SK-N-SH (cell line): ENCODE results near the gene HSF4. TPM values are rescaled to one million over a fixed set of nuclear protein-coding genes. Genes with fewer than 3 reads are reported as not detected.
A peak's percentile ranks its signal among the peaks of the same experiment; 100 is the strongest.

Experiments used
- CTCF ChIA-PET: fragments of 300-600, 350-600 bp; formaldehyde crosslinking; extraction: SDS; loops from one replicate; lab custom pipeline; 2021; lab: Yijun Ruan, JAX
- POLR2A ChIA-PET: fragments of 350-600 bp; sonication (Branson Sonifier 250); formaldehyde crosslinking; extraction: SDS; loops from one replicate; lab custom pipeline; 2020; ENCODE audit warnings: antibody characterized with exemption, inconsistent platforms; lab: Yijun Ruan, JAX
- DNase-seq: peaks from one replicate; pipeline ENCODE4 v3.0.0; 2012
- H2AFZ ChIP-seq: fragments of 200-600 bp; sonication (generic); 2 replicates; pipeline ENCODE4 v1.8.1; 2016; ENCODE audit warnings: antibody characterized with exemption, mild to moderate bottlenecking, low read depth
- H3F3A ChIP-seq: fragments of 200-600 bp; sonication (generic); replicated peaks from 2 replicates; pipeline ENCODE3; 2016; ENCODE audit warnings: antibody characterized with exemption, mild to moderate bottlenecking; ENCODE audit not compliant: insufficient read depth
- H3K27ac ChIP-seq, 2 experiments: fragments of 200-500 bp in 1 of 2; fragments of 200-600 bp in 1 of 2; sonication (Bioruptor generic) in 1 of 2; sonication (generic), shearing (Covaris generic) in 1 of 2; 2 replicates each; pipeline versions ENCODE4 v1.5.1 to v1.6.1; 2014 to 2016; ENCODE audit warnings: low read depth in 2 of 2, inconsistent platforms in 1 of 2, low read length in 1 of 2, mild to moderate bottlenecking in 1 of 2, mixed read lengths in 1 of 2
- H3K27me3 ChIP-seq: fragments of 200-600 bp; sonication (generic), shearing (Covaris generic); 2 replicates; pipeline ENCODE4 v1.6.1; 2016; ENCODE audit warnings: mixed run types; ENCODE audit not compliant: insufficient read depth
- H3K36me3 ChIP-seq, 2 experiments: fragments of 200-500 bp in 1 of 2; fragments of 200-600 bp in 1 of 2; sonication (Bioruptor generic) in 1 of 2; sonication (generic) in 1 of 2; replicated peaks in 1 of 2; 2 replicates each; pipeline versions ENCODE3 to v1.5.1; 2014 to 2016; ENCODE audit warnings: low read length in 1 of 2, mild to moderate bottlenecking in 1 of 2; ENCODE audit not compliant: insufficient read depth in 2 of 2, control insufficient read depth in 1 of 2
- H3K4me1 ChIP-seq, 2 experiments: fragments of 200-500 bp in 1 of 2; fragments of 200-600 bp in 1 of 2; sonication (Bioruptor generic) in 1 of 2; sonication (generic), shearing (Covaris generic) in 1 of 2; 2 replicates each; pipeline versions ENCODE4 v1.5.1 to v1.6.1; 2014 to 2016; ENCODE audit warnings: low read depth in 1 of 2, low read length in 1 of 2, mixed run types in 1 of 2; ENCODE audit not compliant: insufficient read depth in 2 of 2, control insufficient read depth in 1 of 2
- H3K4me2 ChIP-seq: fragments of 200-600 bp; sonication (generic), shearing (Covaris generic); 2 replicates; pipeline ENCODE4 v1.6.1; 2017; ENCODE audit warnings: mixed run types
- H3K4me3 ChIP-seq, 2 experiments: fragments of 200-500 bp in 1 of 2; fragments of 200-600 bp in 1 of 2; sonication (Bioruptor generic) in 1 of 2; sonication (generic), shearing (Covaris generic) in 1 of 2; 2 replicates each; pipeline versions ENCODE4 v1.5.1 to v1.8.1; 2014 to 2016; ENCODE audit warnings: low read depth in 2 of 2, inconsistent platforms in 1 of 2, low read length in 1 of 2, mild to moderate bottlenecking in 1 of 2, mixed read lengths in 1 of 2, moderate library complexity in 1 of 2
- H3K79me2 ChIP-seq: fragments of 200-600 bp; sonication (generic); 2 replicates; pipeline ENCODE4 v1.8.1; 2017; ENCODE audit warnings: mild to moderate bottlenecking; ENCODE audit not compliant: insufficient read depth
- H3K9ac ChIP-seq: fragments of 200-600 bp; sonication (generic); 2 replicates; pipeline ENCODE4 v1.6.1; 2017; ENCODE audit warnings: mixed run types
- H3K9me2 ChIP-seq: fragments of 200-600 bp; sonication (generic); 2 replicates; pipeline ENCODE4 v1.6.1; 2017; ENCODE audit warnings: mixed run types
- H3K9me3 ChIP-seq: fragments of 200-600 bp; sonication (generic); 2 replicates; pipeline ENCODE4 v1.6.1; 2017; ENCODE audit warnings: mixed run types, mild to moderate bottlenecking, moderate library complexity
- H4K20me1 ChIP-seq: fragments of 200-600 bp; sonication (generic); 2 replicates; pipeline ENCODE4 v1.6.1; 2017; ENCODE audit warnings: mild to moderate bottlenecking, mixed run types; ENCODE audit not compliant: insufficient read depth
- ELF1 ChIP-seq: IDR thresholded peaks from 2 replicates; pipeline ENCODE4 v1.4.0; 2012
- EP300 ChIP-seq, 2 experiments: IDR thresholded peaks; 2 replicates each; pipeline versions ENCODE4 v1.4.0 to v1.6.1; 2012; ENCODE audit warnings: borderline replicate concordance in 1 of 2, low read depth in 1 of 2, low read length in 1 of 2
- EZH2phosphoT487 ChIP-seq: fragments of 200-600 bp; sonication (generic); IDR thresholded peaks from 2 replicates; pipeline ENCODE4 v1.6.1; 2017; ENCODE audit warnings: low read depth, mixed run types, mild to moderate bottlenecking, antibody characterized with exemption, moderate library complexity, borderline replicate concordance
- FOXM1 ChIP-seq: IDR thresholded peaks from 2 replicates; pipeline ENCODE4 v1.4.0; 2012; ENCODE audit warnings: low read depth, mild to moderate bottlenecking
- GATA2 ChIP-seq: sonication (generic); formaldehyde crosslinking; IDR thresholded peaks from 2 replicates; pipeline ENCODE4 v1.5.0; 2020; ENCODE audit warnings: mild to moderate bottlenecking, missing genetic modification reagents
- MXI1 ChIP-seq: IDR thresholded peaks from 2 replicates; pipeline ENCODE4 v1.6.1; 2012; ENCODE audit warnings: mild to moderate bottlenecking, low read depth, low read length, improper control_type of control experiment
- REST ChIP-seq: IDR thresholded peaks from 2 replicates; pipeline ENCODE4 v1.6.1; 2012; ENCODE audit warnings: mild to moderate bottlenecking, low read depth, low read length, moderate library complexity
- RXRA ChIP-seq: IDR thresholded peaks from 2 replicates; pipeline ENCODE4 v1.4.0; 2012; ENCODE audit warnings: low read depth, mild to moderate bottlenecking, borderline replicate concordance
- SMC3 ChIP-seq: IDR thresholded peaks from 2 replicates; pipeline ENCODE4 v1.6.1; 2012; ENCODE audit warnings: low read depth, low read length, improper control_type of control experiment
- TAF1 ChIP-seq: IDR thresholded peaks from 2 replicates; pipeline ENCODE4 v1.6.1; 2012; ENCODE audit warnings: low read depth, mild to moderate bottlenecking, low read length, moderate library complexity, borderline replicate concordance
- WGBS: methylation state at CpG from one replicate; pipeline ENCODE4 v1.1.6; 2017; ENCODE audit warnings: low lambda C conversion rate; 5-methylcytosine and 5-hydroxymethylcytosine counted together
- polyA plus RNA-seq, 3 experiments: library from polyadenylated mRNA; depleted of rRNA; stranded (reverse); fragments of >200 nt; gene quantifications; 2 replicates each; pipeline ENCODE4 v1.2.3, GENCODE V29; 2012
- TF ChIP-seq, protein P1 (sequence below): fragments of 150-350 bp; IDR thresholded peaks from 2 replicates; pipeline ENCODE4 v1.6.1; 2016; ENCODE audit warnings: mild to moderate bottlenecking, low read depth, low read length
- TF ChIP-seq, protein P2 (sequence below): IDR thresholded peaks from 2 replicates; pipeline ENCODE4; 2012

The HSF4 gene
- polyA plus RNA-seq, 1 of the 3 experiments (the other 2 are of a cell fraction): 33.4 TPM

DNA sequence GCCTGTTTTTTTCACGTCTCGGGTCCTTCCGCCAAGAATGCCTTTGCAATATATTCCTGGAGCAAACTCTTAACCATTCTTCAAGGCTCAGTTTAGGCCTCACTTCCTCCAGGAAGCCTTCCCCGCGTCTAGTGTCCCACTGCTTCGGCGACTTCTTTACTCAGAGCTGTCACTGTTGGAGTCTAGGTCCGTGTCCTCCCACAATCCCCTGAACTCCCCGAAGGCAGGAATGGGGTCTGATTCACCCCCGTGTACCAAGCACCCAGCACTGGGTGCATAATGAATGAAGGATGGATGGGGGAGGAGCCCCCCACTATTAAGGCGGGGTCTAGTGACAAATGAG is 18.7 kb downstream of the HSF4 start:
- H3K9me3 ChIP-seq: no peaks in the 10 kb centered on the region
- H3K4me3 ChIP-seq: peak overlapping the region; percentile 81 to 82
- H3K79me2 ChIP-seq: peaks cover 22% of the 10 kb centered on the region
- H3K9ac ChIP-seq: peak overlapping the region; percentile 96
- DNase-seq: no peak
- peaks cover 36% of the 10 kb centered on the region for H3F3A ChIP-seq
- H3K36me3 ChIP-seq: no peaks in the 10 kb centered on the region
- 3% methylated on average over 11 of the region's 11 CpGs for WGBS
- ChIA-PET POLR2A (interaction anchor here (0.7 to 1.6 kb wide), 2 partner anchors 9 to 77 kb away, joined by 3 to 5 read pairs; no protein-coding TSS in a partner anchor), CTCF (interaction anchor here (1.4 to 4.2 kb wide), 5 partner anchors 8 to 170 kb away, joined by 3 to 27 read pairs (median 7); partner anchors contain the start of genes B3GNT9 and NOL3)
- peaks cover 22 to 34% of the 10 kb centered on the region in 2 experiments for H3K4me1 ChIP-seq
- peak overlapping the region; percentile 60 to 92; a peak in 3 of 4 replicates for H3K27ac ChIP-seq
- TF ChIP-seq, protein P1, sequence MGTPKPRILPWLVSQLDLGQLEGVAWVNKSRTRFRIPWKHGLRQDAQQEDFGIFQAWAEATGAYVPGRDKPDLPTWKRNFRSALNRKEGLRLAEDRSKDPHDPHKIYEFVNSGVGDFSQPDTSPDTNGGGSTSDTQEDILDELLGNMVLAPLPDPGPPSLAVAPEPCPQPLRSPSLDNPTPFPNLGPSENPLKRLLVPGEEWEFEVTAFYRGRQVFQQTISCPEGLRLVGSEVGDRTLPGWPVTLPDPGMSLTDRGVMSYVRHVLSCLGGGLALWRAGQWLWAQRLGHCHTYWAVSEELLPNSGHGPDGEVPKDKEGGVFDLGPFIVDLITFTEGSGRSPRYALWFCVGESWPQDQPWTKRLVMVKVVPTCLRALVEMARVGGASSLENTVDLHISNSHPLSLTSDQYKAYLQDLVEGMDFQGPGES: no peak
- TF ChIP-seq, protein P2, sequence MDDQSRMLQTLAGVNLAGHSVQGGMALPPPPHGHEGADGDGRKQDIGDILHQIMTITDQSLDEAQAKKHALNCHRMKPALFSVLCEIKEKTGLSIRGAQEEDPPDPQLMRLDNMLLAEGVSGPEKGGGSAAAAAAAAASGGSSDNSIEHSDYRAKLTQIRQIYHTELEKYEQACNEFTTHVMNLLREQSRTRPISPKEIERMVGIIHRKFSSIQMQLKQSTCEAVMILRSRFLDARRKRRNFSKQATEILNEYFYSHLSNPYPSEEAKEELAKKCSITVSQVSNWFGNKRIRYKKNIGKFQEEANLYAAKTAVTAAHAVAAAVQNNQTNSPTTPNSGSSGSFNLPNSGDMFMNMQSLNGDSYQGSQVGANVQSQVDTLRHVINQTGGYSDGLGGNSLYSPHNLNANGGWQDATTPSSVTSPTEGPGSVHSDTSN: no peak
- TF ChIP-seq EZH2phosphoT487 (no peak), REST (no peak), TAF1 (no peak), GATA2 (CRISPR knock-in tag) (no peak), EP300 (IDR thresholded peaks at IDR 0.05; ENCODE audit: borderline replicate concordance in 1 of 2, low read depth in 1 of 2, low read length in 1 of 2) (no peak), FOXM1 (no peak), RXRA (no peak), ELF1 (no peak), SMC3 (no peak; the same call in 1 of the 2 replicates), MXI1 (no peak)
- TF ChIP-seq, all 33 proteins: peak for 0
- H2AFZ ChIP-seq: peak overlapping the region; percentile 66; the same call in 1 of the 2 replicates
- H3K27me3 ChIP-seq: no peaks in the 10 kb centered on the region
- no peaks in the 10 kb centered on the region; the same call in none of the 2 replicates for H4K20me1 ChIP-seq
- peak overlapping the region; percentile 92 for H3K4me2 ChIP-seq
- H3K9me2 ChIP-seq: no peaks in the 10 kb centered on the region
